Aorta (tissue), 5 donors: ENCODE data around the gene DNER. TPM values are rescaled to one million over a fixed set of nuclear protein-coding genes. Genes with fewer than 3 reads are reported as not detected.
"Not testable (repeated sequence)": the region's sequence is repeated elsewhere in the genome, so short reads cannot be mapped to it uniquely, and the experiment has no call there.

Source experiments
- ATAC-seq: fragments of 200-7000 bp; cut with Tn5 transposase; one replicate; pipeline ENCODE4 v1.9.1; 2022; ENCODE audit warnings: moderate library complexity; ENCODE audit not compliant: low FRiP score
- DNase-seq, 2 donors: peaks; one replicate each; pipeline ENCODE4 v3.0.0-alpha.2; 2020
- H3K27ac ChIP-seq, 2 donors: one replicate each; pipeline ENCODE4 v1.5.1; 2013; ENCODE audit warnings: low read length in 2 of 2, mild to moderate bottlenecking in 2 of 2, moderate library complexity in 2 of 2, control low read depth in 1 of 2, inconsistent platforms in 1 of 2, low read depth in 1 of 2
- H3K27me3 ChIP-seq, 2 donors: one replicate each; pipeline ENCODE4 v1.6.1; 2013; ENCODE audit warnings: control low read depth in 1 of 2, low read length in 1 of 2, mild to moderate bottlenecking in 1 of 2, moderate library complexity in 1 of 2; ENCODE audit not compliant: insufficient read depth in 2 of 2, control insufficient read depth in 1 of 2
- H3K36me3 ChIP-seq, 2 donors: one replicate each; pipeline ENCODE4 v1.6.1; 2013; ENCODE audit warnings: control low read depth in 1 of 2, low read length in 1 of 2, mild to moderate bottlenecking in 1 of 2; ENCODE audit not compliant: insufficient read depth in 2 of 2, control insufficient read depth in 1 of 2
- H3K4me1 ChIP-seq, 2 donors: one replicate each; pipeline ENCODE4 v1.6.1; 2013; ENCODE audit warnings: low read length in 2 of 2, control low read depth in 1 of 2, mild to moderate bottlenecking in 1 of 2, moderate library complexity in 1 of 2; ENCODE audit not compliant: insufficient read depth in 2 of 2, control insufficient read depth in 1 of 2
- H3K4me3 ChIP-seq, 2 donors: one replicate each; pipeline ENCODE4 v1.5.1; 2013; ENCODE audit warnings: low read length in 2 of 2, control low read depth in 1 of 2, mild to moderate bottlenecking in 1 of 2
- H3K9me3 ChIP-seq: one replicate; pipeline ENCODE4 v1.6.1; 2013; ENCODE audit warnings: mild to moderate bottlenecking, low read length; ENCODE audit not compliant: control insufficient read depth
- WGBS, 2 donors: extraction: QIAGEN DNeasy Blood & Tissue Kit; methylation state at CpG; one replicate each; pipeline ENCODE4 v1.1.7; 2013; 5-methylcytosine and 5-hydroxymethylcytosine counted together
- intact Hi-C, 2 donors: fragments of 100-400 bp; cut with DNase I; formaldehyde crosslinking; loops; one replicate each; pipeline versions ENCODE4 v1.14.2 to v1.15.0; 2022
- polyA plus RNA-seq, 2 donors: library from polyadenylated mRNA; stranded (reverse); fragments of 200-250 nt; gene quantifications; one replicate each; pipeline ENCODE4 v1.2.3, GENCODE V29; 2013
- total RNA-seq, 2 donors: library from RNA; stranded (reverse); fragmentation: NEBNext Ultra II Directional; extraction: Animal tissue kit (Norgen Biotek cat#: 25700); gene quantifications; one replicate each; pipeline ENCODE4 v1.2.1, GENCODE V29; 2021
- donor health status: healthy with polysubstance abuse.
- donor health status: Bipolar disorder and iron deficiency.
- donor health status: DM: no; HTN: no; CAD: no.
- donor health status: DM: no; HTN: no; CAD: no.
- donor health status: DM: yes; HTN: yes; CAD: no.

Gene DNER
- total and polyA plus RNA-seq, 4 donors, result 0.45 to 2.5 (median 1.1) TPM

- no peak overlapping the region for H3K27ac ChIP-seq
- H3K27me3 ChIP-seq, result no peaks in the 10 kb centered on the region
- intact Hi-C loops, result no loop called here
- 72 to 75% methylated on average over 7 of the region's 7 CpGs for WGBS, 2 donors
- no peaks in the 10 kb centered on the region for H3K36me3 ChIP-seq
- peaks cover 2% of the 10 kb centered on the region for H3K9me3 ChIP-seq
- H3K4me3 ChIP-seq, result no peak overlapping the region
- no peaks in the 10 kb centered on the region for H3K4me1 ChIP-seq
- DNase-seq, result no peak
- ATAC-seq, result no peak
These were observed 80.8 kb downstream of the DNER start for GRCh38 chr2:229633556-229633955.

DNA sequence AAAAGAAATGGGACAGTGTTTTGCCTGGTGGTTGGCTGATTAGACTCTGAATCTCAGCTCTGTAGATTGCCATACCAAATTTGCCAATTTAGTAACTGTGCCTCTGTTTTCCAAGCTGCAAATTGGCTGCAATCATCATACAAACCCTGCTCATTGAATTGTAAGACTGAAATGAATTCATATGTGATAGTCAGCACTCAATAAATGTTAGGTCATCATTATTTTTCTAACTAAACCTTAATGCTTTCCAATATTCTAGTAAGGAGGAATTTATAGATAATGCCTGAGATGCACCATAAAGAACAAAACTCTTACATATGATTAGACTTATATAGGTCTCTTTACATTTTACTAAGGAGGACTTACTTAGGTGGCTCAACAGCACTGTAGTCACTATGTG, 85.3 kb downstream of the DNER start:
- Histone ChIP-seq H3K36me3 (no peaks in the 10 kb centered on the region), H3K4me3 (no peak overlapping the region), H3K27ac (no peak overlapping the region), H3K27me3 (no peaks in the 10 kb centered on the region), H3K4me1 (no peaks in the 10 kb centered on the region), H3K9me3 (no peaks in the 10 kb centered on the region)
- DNase-seq, result no peak
- intact Hi-C loops, result no loop called here
- ATAC-seq, result no peak

GRCh38 chr2:229627728-229628127, 86.6 kb downstream of the DNER start:
- Histone ChIP-seq H3K27me3 (no peaks in the 10 kb centered on the region), H3K4me3 (no peak overlapping the region), H3K4me1 (no peaks in the 10 kb centered on the region), H3K9me3 (no peaks in the 10 kb centered on the region), H3K36me3 (no peaks in the 10 kb centered on the region), H3K27ac (no peak overlapping the region)
- WGBS, 2 donors, result 55 to 77% methylated on average over 3 of the region's 3 CpGs
- no peak for DNase-seq
- no peak for ATAC-seq
- intact Hi-C loops, result no loop called here

DNA sequence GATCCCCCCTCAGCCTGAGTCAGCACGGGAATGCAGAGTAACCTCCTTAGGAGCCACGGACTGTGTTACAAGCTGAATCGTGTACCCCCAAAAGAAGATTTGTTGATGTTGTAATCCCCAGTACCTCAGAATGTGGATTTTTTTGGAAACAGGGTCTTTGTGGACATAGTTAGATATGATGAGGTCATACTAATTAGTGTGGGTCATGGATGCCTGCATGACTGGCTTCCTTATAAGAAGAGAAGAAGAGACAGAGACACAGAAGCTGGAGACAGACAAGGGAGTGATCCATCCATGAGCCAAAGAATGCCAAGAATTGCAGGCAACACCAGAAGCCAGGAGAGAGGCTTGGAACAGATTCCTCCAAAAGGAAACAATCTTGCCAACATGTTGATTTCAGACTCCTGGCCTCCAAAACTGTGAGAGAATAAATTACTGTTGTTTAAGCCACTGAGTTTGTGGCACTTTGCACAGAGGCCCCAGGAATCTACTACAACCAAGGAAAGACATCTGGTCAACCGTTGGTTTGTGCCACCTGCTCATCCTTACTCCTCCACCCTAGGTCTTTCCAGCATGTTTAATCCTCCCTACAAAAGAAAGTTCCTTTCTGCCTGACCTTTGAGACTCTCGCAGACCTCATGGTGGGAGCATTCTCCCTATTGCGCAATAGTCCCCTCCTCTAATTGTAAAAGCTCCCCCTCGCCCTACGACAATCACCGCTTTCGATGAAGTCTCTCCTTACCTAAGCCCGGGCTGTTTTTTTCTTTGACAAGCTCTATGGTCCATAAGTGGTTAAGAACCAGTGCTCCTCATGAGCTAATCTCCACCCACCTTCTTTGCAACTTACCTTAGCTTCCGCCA, 91.6 kb downstream of the DNER start:
- WGBS, 2 donors, result 93 to 94% methylated on average over 12 of the region's 12 CpGs
- no peaks in the 10 kb centered on the region for H3K9me3 ChIP-seq
- intact Hi-C loops, result no loop called here
- H3K27ac ChIP-seq, result no peak overlapping the region
- DNase-seq, result no peak
- no peak overlapping the region for H3K4me3 ChIP-seq
- H3K36me3 ChIP-seq, result no peaks in the 10 kb centered on the region
- no peaks in the 10 kb centered on the region for H3K27me3 ChIP-seq
- no peaks in the 10 kb centered on the region for H3K4me1 ChIP-seq
- ATAC-seq, result no peak

DNA sequence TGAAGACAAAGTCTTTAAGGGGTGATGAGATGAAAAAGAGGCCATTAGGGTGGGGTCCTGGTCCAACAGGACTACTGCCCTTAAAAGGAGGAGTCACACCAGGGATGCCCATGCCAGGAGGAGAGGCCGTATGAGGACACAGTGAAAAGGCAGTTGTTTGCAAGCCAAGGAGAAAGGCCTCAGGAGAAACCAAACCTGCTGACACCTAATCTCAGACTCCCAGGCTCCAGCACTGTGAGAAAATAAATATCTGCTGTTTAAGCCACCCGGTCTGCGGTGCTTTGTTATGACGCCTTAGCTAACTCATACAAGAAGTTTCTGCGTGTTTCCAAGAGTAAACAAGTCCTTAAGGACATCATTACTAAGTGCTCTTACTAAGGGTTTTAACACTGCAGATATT, 93.6 kb downstream of the DNER start:
- Histone ChIP-seq H3K27ac (no peak overlapping the region), H3K27me3 (no peaks in the 10 kb centered on the region), H3K9me3 (no peaks in the 10 kb centered on the region), H3K36me3 (no peaks in the 10 kb centered on the region), H3K4me1 (no peaks in the 10 kb centered on the region), H3K4me3 (no peak overlapping the region)
- DNase-seq (no peak), ATAC-seq (no peak)
- intact Hi-C loops, result no loop called here
- WGBS, 2 donors, result 34 to 49% methylated on average over 5 of the region's 5 CpGs

DNA sequence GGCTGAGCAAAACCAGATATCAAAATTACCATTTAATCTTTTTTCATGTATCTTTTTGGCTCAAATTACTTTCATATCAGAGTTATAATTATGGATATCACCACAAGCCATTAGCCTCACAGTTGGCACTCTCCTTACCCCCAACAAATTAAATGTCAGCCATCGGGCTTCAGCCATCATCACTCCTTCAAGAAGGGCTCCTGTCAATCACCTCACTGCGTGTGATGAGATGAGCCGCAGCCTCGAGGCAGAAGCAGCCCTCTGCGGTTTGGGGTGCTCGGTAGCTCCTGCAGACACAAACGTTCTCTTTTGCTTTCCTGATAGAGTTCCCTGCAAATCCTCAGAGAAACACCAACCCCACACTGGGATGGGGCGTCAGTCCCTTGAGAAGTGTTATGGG, 94.1 kb downstream of the DNER start:
- Histone ChIP-seq H3K36me3 (no peaks in the 10 kb centered on the region), H3K27ac (no peak overlapping the region), H3K9me3 (no peaks in the 10 kb centered on the region), H3K4me3 (no peak overlapping the region), H3K4me1 (no peaks in the 10 kb centered on the region), H3K27me3 (no peaks in the 10 kb centered on the region)
- 79 to 86% methylated on average over 8 of the region's 8 CpGs for WGBS, 2 donors
- no peak for ATAC-seq
- intact Hi-C loops, result no loop called here
- DNase-seq, result no peak

DNA sequence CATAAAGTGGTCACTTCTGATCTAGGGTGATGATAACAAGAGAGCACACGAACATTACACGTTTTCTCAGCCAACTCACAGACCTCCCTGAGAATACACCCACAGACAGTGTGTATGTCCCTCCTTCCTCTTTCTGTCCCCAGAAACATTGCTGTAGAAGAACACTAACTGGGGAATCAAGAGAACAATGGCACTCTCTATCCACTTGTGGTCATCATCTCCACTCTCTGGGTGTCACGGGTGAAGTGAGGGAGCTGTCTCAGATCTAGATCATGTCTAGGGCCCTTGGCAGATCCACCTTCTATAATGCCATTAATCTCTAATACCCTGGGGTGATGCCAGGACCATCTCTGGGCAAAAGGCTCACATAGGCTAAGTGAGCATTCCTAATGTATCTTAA, 97.9 kb downstream of the DNER start:
- no peaks in the 10 kb centered on the region for H3K27me3 ChIP-seq
- H3K9me3 ChIP-seq, result no peaks in the 10 kb centered on the region
- H3K4me3 ChIP-seq, result no peak overlapping the region
- no peak for ATAC-seq
- no peak overlapping the region for H3K27ac ChIP-seq
- intact Hi-C loops, result no loop called here
- no peaks in the 10 kb centered on the region for H3K36me3 ChIP-seq
- DNase-seq, result no peak
- 85 to 89% methylated on average over 3 of the region's 3 CpGs for WGBS, 2 donors
- H3K4me1 ChIP-seq, result no peaks in the 10 kb centered on the region

- H3K27ac ChIP-seq, ATAC-seq, H3K4me1 ChIP-seq, intact Hi-C loops, H3K9me3 ChIP-seq, DNase-seq, H3K36me3 ChIP-seq, H3K4me3 ChIP-seq, H3K27me3 ChIP-seq: not testable (repeated sequence)
- WGBS, 2 donors, result 78 to 81% methylated on average over 4 of the region's 4 CpGs
These were observed 100.3 kb downstream of the DNER start for GRCh38 chr2:229614021-229614420.

DNA sequence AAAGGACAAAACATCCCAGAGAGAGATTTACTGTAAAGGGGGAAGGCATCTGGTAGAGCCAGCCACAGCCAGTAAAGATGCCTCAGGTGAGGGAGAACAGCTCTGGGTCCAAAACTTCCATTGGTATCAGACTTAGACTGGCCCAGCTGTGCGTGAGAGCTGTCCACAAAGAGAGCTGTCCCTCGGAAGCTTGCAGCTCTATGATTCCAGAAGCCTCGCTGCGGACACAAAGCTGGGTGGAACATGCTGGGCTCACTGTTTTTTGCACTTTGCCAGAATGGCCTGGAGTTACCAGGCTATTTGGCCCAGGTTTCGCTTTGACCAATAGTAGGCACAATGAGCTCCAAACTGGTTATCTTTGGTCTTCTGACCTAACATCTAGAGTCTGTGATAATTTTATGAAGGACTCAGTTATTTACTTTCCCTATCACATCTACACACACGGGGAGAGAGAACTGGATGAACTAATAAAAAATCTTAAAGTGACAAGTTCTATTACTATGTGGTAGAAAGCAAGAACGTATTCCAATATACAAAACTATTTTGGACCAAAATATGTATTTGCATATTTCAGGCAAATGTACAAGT, 101.9 kb downstream of the DNER start:
- H3K4me3 ChIP-seq, result no peak overlapping the region
- intact Hi-C loops, result no loop called here
- no peaks in the 10 kb centered on the region for H3K4me1 ChIP-seq
- H3K9me3 ChIP-seq, result no peaks in the 10 kb centered on the region
- DNase-seq (no peak), ATAC-seq (no peak)
- 60 to 66% methylated on average over 7 of the region's 7 CpGs for WGBS, 2 donors
- H3K27me3 ChIP-seq, result no peaks in the 10 kb centered on the region
- H3K27ac ChIP-seq, result no peak overlapping the region
- H3K36me3 ChIP-seq, result no peaks in the 10 kb centered on the region
